ENCODE measurements around the gene MEPCE.
"Not testable (repeated sequence)": the region's sequence is repeated elsewhere in the genome, so short reads cannot be mapped to it uniquely, and the experiment has no call there.

MEPCE gene

GRCh38 chr7:100433592-100434296 is 4.1 kb downstream of the MEPCE start:
- no peak for DNase-seq
- H3K27me3 ChIP-seq (replicated peaks; ENCODE audit: control insufficient read depth, insufficient read depth, low read length, poor library complexity, severe bottlenecking): no peaks in the 10 kb centered on the region
- H3K9me3 ChIP-seq (ENCODE audit: control insufficient read depth, low read length): no peaks in the 10 kb centered on the region
- H3K36me3 ChIP-seq (ENCODE audit: control insufficient read depth, insufficient read depth, low read length): peaks cover 21% of the 10 kb centered on the region
- H3K27ac ChIP-seq (ENCODE audit: insufficient read depth, low read length, poor library complexity, severe bottlenecking): no peak overlapping the region
- no peak overlapping the region for H3K4me3 ChIP-seq (ENCODE audit: insufficient read depth, low read depth, low read length, poor library complexity, severe bottlenecking)
- peaks cover 37% of the 10 kb centered on the region for H3K4me1 ChIP-seq (ENCODE audit: control insufficient read depth, insufficient read depth, low read length, poor library complexity, severe bottlenecking)

DNA sequence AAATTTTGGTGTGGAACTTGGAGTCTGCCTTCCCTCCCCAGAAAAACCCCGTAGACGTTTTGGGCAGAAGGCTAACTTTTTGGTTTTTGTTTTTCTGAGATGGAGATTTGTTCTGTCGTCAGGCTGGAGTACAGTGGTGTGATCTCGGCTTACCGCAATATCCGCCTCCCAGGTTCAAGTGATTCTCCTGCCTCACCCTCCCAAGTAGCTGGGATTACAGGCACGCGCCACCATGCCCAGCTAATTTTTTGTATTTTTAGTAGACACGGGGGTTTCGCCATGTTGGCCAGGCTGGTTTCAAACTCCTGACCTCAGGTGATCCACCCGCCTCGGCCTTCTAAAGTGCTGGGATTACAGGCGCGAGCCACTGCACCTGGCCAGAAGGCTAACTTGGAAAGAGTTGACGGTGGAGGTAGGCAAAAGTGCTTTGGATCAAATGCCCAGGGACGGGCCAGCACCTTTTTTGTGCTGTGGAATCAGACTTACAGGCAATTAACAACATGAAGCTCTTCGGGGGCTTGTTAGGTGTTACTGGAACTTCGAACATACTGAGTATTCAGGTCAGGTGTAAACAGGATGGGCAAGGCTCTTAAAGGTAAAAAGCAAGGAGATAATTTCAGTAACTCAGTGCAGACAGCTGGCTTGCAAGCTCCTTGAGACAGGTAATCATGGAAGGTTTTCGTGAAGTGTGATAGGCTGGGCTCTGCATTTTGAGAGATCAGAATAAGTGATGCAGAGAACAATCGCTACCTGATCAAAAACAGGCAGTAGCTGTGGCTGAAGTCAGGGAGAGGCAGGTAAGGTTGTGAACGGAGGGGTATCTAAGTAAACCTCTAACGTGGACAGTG is 4.9 kb downstream of the MEPCE start:
- Histone ChIP-seq H3K4me3 (ENCODE audit: insufficient read depth, low read depth, low read length, poor library complexity, severe bottlenecking) (peak overlapping the region; percentile 95), H3K27me3 (replicated peaks; ENCODE audit: control insufficient read depth, insufficient read depth, low read length, poor library complexity, severe bottlenecking) (no peaks in the 10 kb centered on the region), H3K9me3 (ENCODE audit: control insufficient read depth, low read length) (no peaks in the 10 kb centered on the region), H3K27ac (ENCODE audit: insufficient read depth, low read length, poor library complexity, severe bottlenecking) (peak overlapping the region; percentile 95), H3K4me1 (ENCODE audit: control insufficient read depth, insufficient read depth, low read length, poor library complexity, severe bottlenecking) (peaks cover 37% of the 10 kb centered on the region), H3K36me3 (ENCODE audit: control insufficient read depth, insufficient read depth, low read length) (peaks cover 21% of the 10 kb centered on the region)
- DNase-seq: no peak

DNA sequence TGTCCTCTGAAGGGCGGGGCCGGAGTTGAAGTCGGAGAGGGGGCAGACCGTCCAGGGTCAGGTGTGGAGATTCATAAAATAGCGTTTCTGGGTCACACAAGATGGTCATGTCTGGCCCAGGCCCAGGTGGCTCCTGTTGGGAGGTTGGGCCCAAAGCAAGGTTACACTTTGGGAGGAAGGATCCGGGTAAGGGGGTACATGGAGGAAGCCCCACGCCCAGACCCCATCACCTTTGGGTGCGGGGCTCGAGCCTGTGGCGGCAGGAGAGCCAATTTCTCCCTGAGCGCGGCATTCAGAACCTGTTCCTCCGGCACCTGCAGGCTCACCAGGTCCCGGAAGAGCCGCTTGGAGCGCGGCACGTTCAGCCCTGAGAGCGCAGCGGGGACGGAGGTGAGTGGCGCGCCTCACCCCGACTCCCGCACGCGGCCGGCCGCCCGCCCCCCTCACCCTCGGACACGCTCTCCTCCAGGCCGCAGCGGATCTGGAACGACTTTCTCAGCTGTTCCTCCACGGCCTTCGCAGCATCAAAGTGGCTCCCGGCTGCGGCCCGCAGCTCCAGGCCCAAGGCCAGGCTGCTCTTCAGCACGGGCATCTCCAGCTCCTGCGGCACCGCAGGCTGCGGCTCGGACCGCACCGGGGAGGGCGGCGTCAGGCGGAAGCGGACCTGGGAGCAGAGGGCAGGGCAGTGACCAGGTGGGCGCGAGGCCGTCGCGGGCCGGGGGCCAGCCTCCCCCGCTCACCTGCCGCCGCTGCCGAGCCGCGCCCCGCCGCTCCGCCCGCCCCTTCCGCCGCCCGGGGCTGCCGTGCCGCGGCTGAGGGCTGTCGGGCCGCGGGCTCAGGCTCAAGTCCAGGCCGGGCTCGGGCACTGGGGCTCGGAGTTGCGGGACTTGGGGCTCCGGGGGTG is 6.0 kb downstream of the MEPCE start:
- Histone ChIP-seq H3K27ac (ENCODE audit: insufficient read depth, low read length, poor library complexity, severe bottlenecking) (peak overlapping the region; percentile 95), H3K9me3 (ENCODE audit: control insufficient read depth, low read length) (no peaks in the 10 kb centered on the region), H3K27me3 (replicated peaks; ENCODE audit: control insufficient read depth, insufficient read depth, low read length, poor library complexity, severe bottlenecking) (no peaks in the 10 kb centered on the region), H3K4me3 (ENCODE audit: insufficient read depth, low read depth, low read length, poor library complexity, severe bottlenecking) (peak overlapping the region; percentile 95), H3K4me1 (ENCODE audit: control insufficient read depth, insufficient read depth, low read length, poor library complexity, severe bottlenecking) (peaks cover 33% of the 10 kb centered on the region), H3K36me3 (ENCODE audit: control insufficient read depth, insufficient read depth, low read length) (peaks cover 21% of the 10 kb centered on the region)
- DNase-seq: peak; percentile 15 to 32 (median 27)

DNA sequence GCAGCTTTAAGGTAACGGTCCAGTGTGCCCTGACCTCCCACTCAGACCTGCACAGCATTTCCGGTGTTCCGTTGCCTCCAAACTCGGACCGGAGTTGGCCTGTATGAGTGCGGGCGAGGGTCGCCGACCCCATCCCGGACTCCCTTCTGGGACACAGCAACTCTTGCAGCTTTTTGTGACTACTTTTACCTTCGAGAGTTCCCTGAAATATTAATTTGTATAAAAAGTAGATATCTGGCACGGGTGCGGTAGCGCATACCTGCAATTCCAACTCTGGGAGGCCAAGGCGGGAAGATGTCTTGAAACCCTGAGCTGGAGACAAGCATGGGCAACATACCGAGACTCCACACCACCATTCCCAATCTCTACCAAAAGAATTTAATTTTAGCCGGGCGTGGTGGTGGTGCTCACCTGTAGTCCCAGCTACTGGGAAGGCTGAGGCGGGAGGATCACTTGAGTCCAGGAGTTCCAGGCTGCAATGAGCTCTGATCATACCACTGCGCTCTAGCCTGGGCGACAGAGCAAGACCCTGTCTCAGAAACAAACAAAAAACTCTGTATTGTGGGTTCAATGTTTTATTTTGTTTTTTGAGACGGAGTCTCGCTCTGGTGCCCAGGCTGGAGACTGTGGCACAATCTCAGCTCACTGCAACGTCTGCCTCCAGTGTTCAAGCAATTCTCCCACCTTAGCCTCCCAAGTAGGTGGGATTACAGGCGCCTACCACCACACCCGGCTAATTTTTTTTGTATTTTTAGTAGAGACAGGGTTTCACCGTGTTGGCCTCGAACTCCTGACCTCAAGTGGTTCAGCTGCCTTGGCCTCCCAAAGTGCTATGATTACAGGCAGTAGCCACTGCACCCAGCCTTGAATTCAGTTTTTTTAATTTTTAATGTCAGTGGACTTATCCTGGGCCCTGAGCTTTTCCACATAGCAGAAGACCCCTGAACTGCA is 7.8 kb downstream of the MEPCE start:
- Histone ChIP-seq H3K36me3 (ENCODE audit: control insufficient read depth, insufficient read depth, low read length) (peaks cover 18% of the 10 kb centered on the region), H3K27me3 (replicated peaks; ENCODE audit: control insufficient read depth, insufficient read depth, low read length, poor library complexity, severe bottlenecking) (no peaks in the 10 kb centered on the region), H3K4me1 (ENCODE audit: control insufficient read depth, insufficient read depth, low read length, poor library complexity, severe bottlenecking) (peaks cover 22% of the 10 kb centered on the region), H3K27ac (ENCODE audit: insufficient read depth, low read length, poor library complexity, severe bottlenecking) (no peak overlapping the region), H3K9me3 (ENCODE audit: control insufficient read depth, low read length) (no peaks in the 10 kb centered on the region), H3K4me3 (ENCODE audit: insufficient read depth, low read depth, low read length, poor library complexity, severe bottlenecking) (no peak overlapping the region)
- no peak for DNase-seq

GRCh38 chr7:100438172-100438571 is 8.5 kb downstream of the MEPCE start:
- Histone ChIP-seq H3K27me3 (replicated peaks; ENCODE audit: control insufficient read depth, insufficient read depth, low read length, poor library complexity, severe bottlenecking) (no peaks in the 10 kb centered on the region), H3K27ac (ENCODE audit: insufficient read depth, low read length, poor library complexity, severe bottlenecking) (no peak overlapping the region), H3K9me3 (ENCODE audit: control insufficient read depth, low read length) (no peaks in the 10 kb centered on the region), H3K4me3 (ENCODE audit: insufficient read depth, low read depth, low read length, poor library complexity, severe bottlenecking) (no peak overlapping the region), H3K4me1 (ENCODE audit: control insufficient read depth, insufficient read depth, low read length, poor library complexity, severe bottlenecking) (peaks cover 17% of the 10 kb centered on the region), H3K36me3 (ENCODE audit: control insufficient read depth, insufficient read depth, low read length) (peaks cover 14% of the 10 kb centered on the region)
- no peak for DNase-seq

DNA sequence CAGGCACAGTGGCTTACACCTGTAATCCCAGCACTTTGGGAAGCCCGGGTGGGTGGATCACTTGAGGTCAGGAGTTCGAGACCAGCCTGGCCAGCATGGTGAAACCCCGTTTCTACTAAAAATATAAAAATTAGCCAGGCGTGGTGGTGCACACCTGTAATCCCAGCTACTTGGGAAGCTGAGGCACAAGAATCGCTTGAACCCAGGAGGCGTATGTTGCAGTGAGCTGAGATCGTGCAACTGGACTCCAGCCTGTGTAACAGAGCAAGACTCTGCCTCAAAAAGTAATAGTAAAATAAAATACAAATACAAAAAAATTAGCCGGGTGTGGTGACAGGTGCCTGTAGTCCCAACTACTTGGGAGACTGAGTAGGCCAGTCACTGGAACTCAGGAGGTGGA is 9.1 kb downstream of the MEPCE start:
- not testable (repeated sequence) for H3K36me3 ChIP-seq (ENCODE audit: control insufficient read depth, insufficient read depth, low read length); H3K9me3 ChIP-seq (ENCODE audit: control insufficient read depth, low read length); DNase-seq; H3K27ac ChIP-seq (ENCODE audit: insufficient read depth, low read length, poor library complexity, severe bottlenecking); H3K27me3 ChIP-seq (replicated peaks; ENCODE audit: control insufficient read depth, insufficient read depth, low read length, poor library complexity, severe bottlenecking); H3K4me3 ChIP-seq (ENCODE audit: insufficient read depth, low read depth, low read length, poor library complexity, severe bottlenecking)
- peaks cover 17% of the 10 kb centered on the region for H3K4me1 ChIP-seq (ENCODE audit: control insufficient read depth, insufficient read depth, low read length, poor library complexity, severe bottlenecking)

DNA sequence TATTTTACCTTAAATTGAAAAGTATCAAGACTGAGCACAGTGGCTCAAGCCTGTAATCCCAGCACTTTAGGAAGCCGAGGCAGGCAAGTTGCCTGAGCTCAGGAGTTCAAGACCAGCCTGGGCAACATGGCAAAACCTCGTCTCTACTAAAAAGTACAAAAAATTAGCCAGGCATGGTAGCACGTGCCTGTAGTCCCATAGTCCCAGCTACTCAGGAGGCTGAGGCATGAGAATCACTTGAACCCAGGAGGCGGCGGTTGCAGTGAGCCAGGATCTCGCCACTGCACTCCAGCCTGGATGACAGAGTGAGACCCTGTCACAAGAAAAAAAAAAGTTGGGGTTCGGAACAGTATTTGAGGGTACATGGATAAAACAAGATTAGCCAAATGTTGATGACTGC is 9.6 kb downstream of the MEPCE start:
- DNase-seq; H3K4me3 ChIP-seq (ENCODE audit: insufficient read depth, low read depth, low read length, poor library complexity, severe bottlenecking); H3K27me3 ChIP-seq (replicated peaks; ENCODE audit: control insufficient read depth, insufficient read depth, low read length, poor library complexity, severe bottlenecking); H3K36me3 ChIP-seq (ENCODE audit: control insufficient read depth, insufficient read depth, low read length); H3K27ac ChIP-seq (ENCODE audit: insufficient read depth, low read length, poor library complexity, severe bottlenecking); H3K9me3 ChIP-seq (ENCODE audit: control insufficient read depth, low read length): not testable (repeated sequence)
- peaks cover 16% of the 10 kb centered on the region for H3K4me1 ChIP-seq (ENCODE audit: control insufficient read depth, insufficient read depth, low read length, poor library complexity, severe bottlenecking)

- no peak for DNase-seq
- Histone ChIP-seq H3K9me3 (ENCODE audit: control insufficient read depth, low read length) (no peaks in the 10 kb centered on the region), H3K27me3 (replicated peaks; ENCODE audit: control insufficient read depth, insufficient read depth, low read length, poor library complexity, severe bottlenecking) (no peaks in the 10 kb centered on the region), H3K36me3 (ENCODE audit: control insufficient read depth, insufficient read depth, low read length) (no peaks in the 10 kb centered on the region), H3K27ac (ENCODE audit: insufficient read depth, low read length, poor library complexity, severe bottlenecking) (no peak overlapping the region), H3K4me3 (ENCODE audit: insufficient read depth, low read depth, low read length, poor library complexity, severe bottlenecking) (no peak overlapping the region), H3K4me1 (ENCODE audit: control insufficient read depth, insufficient read depth, low read length, poor library complexity, severe bottlenecking) (peaks cover 7% of the 10 kb centered on the region)
Observed at GRCh38 chr7:100441641-100442535, 12.3 kb downstream of the MEPCE start.

Measured in effector memory CD4-positive, alpha-beta T cell (primary cell).